NT2/D1 (cell line): ENCODE measurements around the gene NOL12.

ENCODE experiments used
- SUZ12 ChIP-seq: IDR thresholded peaks from 2 replicates; pipeline ENCODE4 v1.6.1; 2011; ENCODE audit not compliant: insufficient read length, insufficient read depth; ENCODE audit errors: extremely low read depth
- YY1 ChIP-seq: IDR thresholded peaks from 2 replicates; pipeline ENCODE4 v1.6.1; 2011; ENCODE audit not compliant: insufficient read length, insufficient read depth
- ZNF274 ChIP-seq: IDR thresholded peaks from 2 replicates; pipeline ENCODE4 v1.6.1; 2011; ENCODE audit warnings: mild to moderate bottlenecking, low read depth, low read length

- TF ChIP-seq YY1 (no peak), SUZ12 (no peak), ZNF274 (no peak)
Measured at GRCh38 chr22:37680191-37680851, 5.8 kb upstream of the NOL12 start.
